Left lung (tissue), 10 donors: ENCODE data around the gene IFRD2. TPM values are rescaled to one million over a fixed set of nuclear protein-coding genes. Genes with fewer than 3 reads are reported as not detected.

Experiments
- ATAC-seq: fragments of 200-7000 bp; cut with Tn5 transposase; one replicate; pipeline ENCODE4 v1.9.1; 2020; ENCODE audit warnings: moderate library complexity
- DNase-seq, 4 donors: peaks; one replicate each; pipeline ENCODE4 v3.0.0-alpha.2; 2013 to 2020
- H3K27ac ChIP-seq, 2 donors: fragments of 200-600 bp; sonication (generic) in 1 of 2; one replicate each; pipeline versions ENCODE4 v1.5.0 to v1.8.0; 2020 to 2021
- H3K27me3 ChIP-seq, 2 donors: fragments of 200-600 bp; sonication (generic) in 1 of 2; one replicate each; pipeline versions ENCODE4 v1.5.0 to v1.8.0; 2020 to 2021
- H3K36me3 ChIP-seq, 2 donors: fragments of 200-600 bp; sonication (generic) in 1 of 2; one replicate each; pipeline versions ENCODE4 v1.5.0 to v1.8.0; 2020 to 2021
- H3K4me1 ChIP-seq, 2 donors: fragments of 200-600 bp; one replicate each; pipeline ENCODE4 v1.8.0; 2021
- H3K4me3 ChIP-seq, 2 donors: fragments of 200-600 bp; sonication (generic) in 1 of 2; one replicate each; pipeline versions ENCODE4 v1.5.0 to v1.8.0; 2020 to 2021; ENCODE audit warnings: mild to moderate bottlenecking in 1 of 2
- H3K9me3 ChIP-seq, 2 donors: fragments of 200-600 bp; sonication (generic) in 1 of 2; one replicate each; pipeline versions ENCODE4 v1.5.0 to v1.8.0; 2020 to 2021
- CTCF ChIP-seq, 2 donors: fragments of 200-600 bp; sonication (generic) in 1 of 2; IDR thresholded peaks; one replicate each; pipeline versions ENCODE4 v1.5.0 to v1.8.0; 2021; ENCODE audit warnings: antibody characterized with exemption in 2 of 2
- intact Hi-C, 2 donors: fragments of 100-400 bp; cut with DNase I; formaldehyde crosslinking; loops; one replicate each; pipeline versions ENCODE4 v1.11.2 to v1.14.2; 2022
- polyA plus RNA-seq, 6 donors: library from polyadenylated mRNA; unstranded; fragments of 120-200 nt; gene quantifications; one replicate each; pipeline ENCODE4 v1.2.1, GENCODE V29; 2013; ENCODE audit not compliant: insufficient read length in 6 of 6
- total RNA-seq, 2 donors: library from RNA; stranded (reverse); fragmentation: NEBNext Ultra II Directional; extraction: Animal tissue kit (Norgen Biotek cat#: 25700); gene quantifications; one replicate each; pipeline ENCODE4 v1.2.1, GENCODE V29; 2021
- donor health status: DM: no; HTN: yes; CAD: no.
- donor health status: DM: no; HTN: no; CAD: no.

Gene IFRD2
- total and polyA plus RNA-seq, 8 donors = 29.6 to 104 (median 38.5) TPM

- DNase-seq (peak in 1 of 4 donors; percentile 55), ATAC-seq (no peak)
- intact Hi-C loops = no loop called here
- no peaks in the 10 kb centered on the region for H3K9me3 ChIP-seq
- H3K36me3 ChIP-seq = peaks cover 0 to 53% of the 10 kb centered on the region in 2 donors
- no peaks in the 10 kb centered on the region for H3K27me3 ChIP-seq
- H3K4me1 ChIP-seq = peaks cover 19 to 81% of the 10 kb centered on the region in 2 donors
- H3K27ac ChIP-seq = peak overlapping the region; percentile 88 to 98
- peak overlapping the region in 1 of 2 donors; percentile 37 for H3K4me3 ChIP-seq
- no peak for TF ChIP-seq CTCF (IDR thresholded peaks at IDR 0.05)
Observed at GRCh38 chr3:50259432-50260026, 32.7 kb downstream of the IFRD2 start.

- intact Hi-C loops = no loop called here
- no peak for TF ChIP-seq CTCF (IDR thresholded peaks at IDR 0.05)
- H3K4me1 ChIP-seq = peaks cover 13 to 81% of the 10 kb centered on the region in 2 donors
- H3K27me3 ChIP-seq = no peaks in the 10 kb centered on the region
- DNase-seq (peak in 1 of 4 donors; percentile 53), ATAC-seq (no peak)
- no peak overlapping the region for H3K4me3 ChIP-seq
- H3K27ac ChIP-seq = peak overlapping the region; percentile 88 to 98
- peaks cover 0 to 58% of the 10 kb centered on the region in 2 donors for H3K36me3 ChIP-seq
- no peaks in the 10 kb centered on the region for H3K9me3 ChIP-seq
Observed at GRCh38 chr3:50258979-50259378, 33.2 kb downstream of the IFRD2 start.

GRCh38 chr3:50258029-50258680, 34.1 kb downstream of the IFRD2 start:
- Histone ChIP-seq H3K9me3 (no peaks in the 10 kb centered on the region), H3K27me3 (no peaks in the 10 kb centered on the region), H3K36me3 (peaks cover 0 to 66% of the 10 kb centered on the region in 2 donors), H3K4me3 (no peak overlapping the region), H3K4me1 (peaks cover 10 to 83% of the 10 kb centered on the region in 2 donors), H3K27ac (peak overlapping the region; percentile 88 to 98)
- intact Hi-C loops = no loop called here
- ATAC-seq (no peak), DNase-seq (no peak)
- no peak for TF ChIP-seq CTCF (IDR thresholded peaks at IDR 0.05)

GRCh38 chr3:50256978-50257890, 35.0 kb downstream of the IFRD2 start:
- Histone ChIP-seq H3K27ac (peak overlapping the region; percentile 98), H3K36me3 (peaks cover 0 to 76% of the 10 kb centered on the region in 2 donors), H3K4me3 (no peak overlapping the region), H3K4me1 (peaks cover 10 to 92% of the 10 kb centered on the region in 2 donors), H3K9me3 (no peaks in the 10 kb centered on the region), H3K27me3 (no peaks in the 10 kb centered on the region)
- no peak for ATAC-seq
- TF ChIP-seq CTCF (IDR thresholded peaks at IDR 0.05) = peak; percentile 18 to 34
- intact Hi-C loops = no loop called here
- DNase-seq = no peak

GRCh38 chr3:50255251-50255615, 37.0 kb downstream of the IFRD2 start:
- H3K27ac ChIP-seq = peak overlapping the region; percentile 81 to 98
- no peaks in the 10 kb centered on the region for H3K27me3 ChIP-seq
- H3K36me3 ChIP-seq = peaks cover 0 to 87% of the 10 kb centered on the region in 2 donors
- H3K4me1 ChIP-seq = peaks cover 5 to 97% of the 10 kb centered on the region in 2 donors
- no peak for TF ChIP-seq CTCF (IDR thresholded peaks at IDR 0.05)
- DNase-seq (no peak), ATAC-seq (no peak)
- intact Hi-C loops = no loop called here
- no peaks in the 10 kb centered on the region for H3K9me3 ChIP-seq
- no peak overlapping the region for H3K4me3 ChIP-seq
